ENCODE measurements around the gene KDM6A.

GRCh38 chrX:44884944-44885343, 12.0 kb downstream of the KDM6A start:
- TF ChIP-seq, protein P1, sequence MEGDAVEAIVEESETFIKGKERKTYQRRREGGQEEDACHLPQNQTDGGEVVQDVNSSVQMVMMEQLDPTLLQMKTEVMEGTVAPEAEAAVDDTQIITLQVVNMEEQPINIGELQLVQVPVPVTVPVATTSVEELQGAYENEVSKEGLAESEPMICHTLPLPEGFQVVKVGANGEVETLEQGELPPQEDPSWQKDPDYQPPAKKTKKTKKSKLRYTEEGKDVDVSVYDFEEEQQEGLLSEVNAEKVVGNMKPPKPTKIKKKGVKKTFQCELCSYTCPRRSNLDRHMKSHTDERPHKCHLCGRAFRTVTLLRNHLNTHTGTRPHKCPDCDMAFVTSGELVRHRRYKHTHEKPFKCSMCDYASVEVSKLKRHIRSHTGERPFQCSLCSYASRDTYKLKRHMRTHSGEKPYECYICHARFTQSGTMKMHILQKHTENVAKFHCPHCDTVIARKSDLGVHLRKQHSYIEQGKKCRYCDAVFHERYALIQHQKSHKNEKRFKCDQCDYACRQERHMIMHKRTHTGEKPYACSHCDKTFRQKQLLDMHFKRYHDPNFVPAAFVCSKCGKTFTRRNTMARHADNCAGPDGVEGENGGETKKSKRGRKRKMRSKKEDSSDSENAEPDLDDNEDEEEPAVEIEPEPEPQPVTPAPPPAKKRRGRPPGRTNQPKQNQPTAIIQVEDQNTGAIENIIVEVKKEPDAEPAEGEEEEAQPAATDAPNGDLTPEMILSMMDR (IDR thresholded peaks at IDR 0.05): no peak
- no peak for TF ChIP-seq POLR2A (IDR thresholded peaks at IDR 0.05)

Data from body of pancreas (tissue), 4 donors.